ENCODE measurements around the gene TTLL10. TPM values are rescaled to one million over a fixed set of nuclear protein-coding genes. Genes with fewer than 3 reads are reported as not detected.

Gene TTLL10
- total and polyA plus RNA-seq, 5 donors, result 0.09 TPM; not detected in 4

- ATAC-seq (peak in 1 of 2 donors; percentile 11), DNase-seq (no peak)
- no peak overlapping the region for H3K27ac ChIP-seq (ENCODE audit: low read length)
- no peak overlapping the region for H3K4me3 ChIP-seq (ENCODE audit: low read length)
- no peaks in the 10 kb centered on the region for H3K4me1 ChIP-seq (ENCODE audit: control insufficient read depth, insufficient read depth, low read length)
- 86% methylated on average over 48 of the region's 48 CpGs for WGBS
- intact Hi-C loops (cut with DNase I), result no loop called here
- H3K9me3 ChIP-seq (ENCODE audit: control insufficient read depth, low read length), result no peaks in the 10 kb centered on the region
- no peaks in the 10 kb centered on the region for H3K27me3 ChIP-seq (ENCODE audit: control insufficient read depth, insufficient read depth)
Observed at GRCh38 chr1:1132042-1132950, 41.4 kb upstream of the TTLL10 start.

- no peaks in the 10 kb centered on the region for H3K9me3 ChIP-seq (ENCODE audit: control insufficient read depth, low read length)
- intact Hi-C loops (cut with DNase I), result no loop called here
- H3K27me3 ChIP-seq (ENCODE audit: control insufficient read depth, insufficient read depth), result no peaks in the 10 kb centered on the region
- peak; percentile 47 to 61 for ATAC-seq
- peak in 2 of 3 donors; percentile 73 to 82 for DNase-seq
- H3K4me3 ChIP-seq (ENCODE audit: low read length), result no peak overlapping the region
- no peaks in the 10 kb centered on the region for H3K4me1 ChIP-seq (ENCODE audit: control insufficient read depth, insufficient read depth, low read length)
- no peak overlapping the region for H3K27ac ChIP-seq (ENCODE audit: low read length)
- WGBS, result 65% methylated on average over 32 of the region's 32 CpGs
Observed at GRCh38 chr1:1132956-1133750, 40.5 kb upstream of the TTLL10 start.

- WGBS, result 91% methylated on average over 28 of the region's 28 CpGs
- Histone ChIP-seq H3K4me3 (ENCODE audit: low read length) (no peak overlapping the region), H3K27ac (ENCODE audit: low read length) (no peak overlapping the region), H3K9me3 (ENCODE audit: control insufficient read depth, low read length) (no peaks in the 10 kb centered on the region), H3K4me1 (ENCODE audit: control insufficient read depth, insufficient read depth, low read length) (no peaks in the 10 kb centered on the region), H3K27me3 (ENCODE audit: control insufficient read depth, insufficient read depth) (no peaks in the 10 kb centered on the region)
- intact Hi-C loops (cut with DNase I), result no loop called here
- no peak for DNase-seq
- no peak for ATAC-seq
Observed at GRCh38 chr1:1134300-1134970, 39.2 kb upstream of the TTLL10 start.

- H3K9me3 ChIP-seq (ENCODE audit: control insufficient read depth, low read length), result no peaks in the 10 kb centered on the region
- ATAC-seq, result no peak
- H3K4me3 ChIP-seq (ENCODE audit: low read length), result no peak overlapping the region
- DNase-seq, result no peak
- intact Hi-C loops (cut with DNase I), result no loop called here
- H3K27ac ChIP-seq (ENCODE audit: low read length), result no peak overlapping the region
- H3K4me1 ChIP-seq (ENCODE audit: control insufficient read depth, insufficient read depth, low read length), result no peaks in the 10 kb centered on the region
- WGBS, result 76% methylated on average over 20 of the region's 20 CpGs
- H3K27me3 ChIP-seq (ENCODE audit: control insufficient read depth, insufficient read depth), result no peaks in the 10 kb centered on the region
Observed at GRCh38 chr1:1135339-1136136, 38.1 kb upstream of the TTLL10 start.

GRCh38 chr1:1136547-1137230, 37.0 kb upstream of the TTLL10 start:
- no peak for DNase-seq
- Histone ChIP-seq H3K27ac (ENCODE audit: low read length) (no peak overlapping the region), H3K4me1 (ENCODE audit: control insufficient read depth, insufficient read depth, low read length) (no peaks in the 10 kb centered on the region), H3K27me3 (ENCODE audit: control insufficient read depth, insufficient read depth) (no peaks in the 10 kb centered on the region), H3K4me3 (ENCODE audit: low read length) (no peak overlapping the region), H3K9me3 (ENCODE audit: control insufficient read depth, low read length) (no peaks in the 10 kb centered on the region)
- WGBS, result 19% methylated on average over 48 of the region's 48 CpGs
- peak in 1 of 2 donors; percentile 7 for ATAC-seq
- intact Hi-C loops (cut with DNase I), result no loop called here

- DNase-seq (no peak), ATAC-seq (no peak)
- intact Hi-C loops (cut with DNase I), result no loop called here
- H3K27ac ChIP-seq (ENCODE audit: low read length), result no peak overlapping the region
- no peaks in the 10 kb centered on the region for H3K9me3 ChIP-seq (ENCODE audit: control insufficient read depth, low read length)
- H3K4me3 ChIP-seq (ENCODE audit: low read length), result no peak overlapping the region
- no peaks in the 10 kb centered on the region for H3K27me3 ChIP-seq (ENCODE audit: control insufficient read depth, insufficient read depth)
- H3K4me1 ChIP-seq (ENCODE audit: control insufficient read depth, insufficient read depth, low read length), result no peaks in the 10 kb centered on the region
- 18% methylated on average over 36 of the region's 36 CpGs for WGBS
Observed at GRCh38 chr1:1137256-1138045, 36.2 kb upstream of the TTLL10 start.

- H3K4me1 ChIP-seq (ENCODE audit: control insufficient read depth, insufficient read depth, low read length), result no peaks in the 10 kb centered on the region
- H3K27me3 ChIP-seq (ENCODE audit: control insufficient read depth, insufficient read depth), result no peaks in the 10 kb centered on the region
- intact Hi-C loops (cut with DNase I), result no loop called here
- H3K4me3 ChIP-seq (ENCODE audit: low read length), result no peak overlapping the region
- DNase-seq, result no peak
- H3K27ac ChIP-seq (ENCODE audit: low read length), result no peak overlapping the region
- ATAC-seq, result no peak
- no peaks in the 10 kb centered on the region for H3K9me3 ChIP-seq (ENCODE audit: control insufficient read depth, low read length)
- 42% methylated on average over 18 of the region's 18 CpGs for WGBS
Observed at GRCh38 chr1:1140673-1141072, 33.0 kb upstream of the TTLL10 start.

- WGBS, result 37% methylated on average over 24 of the region's 25 CpGs
- intact Hi-C loops (cut with DNase I), result no loop called here
- no peak overlapping the region for H3K4me3 ChIP-seq (ENCODE audit: low read length)
- no peaks in the 10 kb centered on the region for H3K27me3 ChIP-seq (ENCODE audit: control insufficient read depth, insufficient read depth)
- H3K27ac ChIP-seq (ENCODE audit: low read length), result no peak overlapping the region
- DNase-seq (no peak), ATAC-seq (no peak)
- H3K4me1 ChIP-seq (ENCODE audit: control insufficient read depth, insufficient read depth, low read length), result no peaks in the 10 kb centered on the region
- H3K9me3 ChIP-seq (ENCODE audit: control insufficient read depth, low read length), result no peaks in the 10 kb centered on the region
Observed at GRCh38 chr1:1141244-1141910, 32.3 kb upstream of the TTLL10 start.

GRCh38 chr1:1141911-1142250, 31.8 kb upstream of the TTLL10 start:
- H3K4me1 ChIP-seq (ENCODE audit: control insufficient read depth, insufficient read depth, low read length), result no peaks in the 10 kb centered on the region

More at GRCh38 chr1:1141911-1142250, 31.8 kb upstream of the TTLL10 start:
- Histone ChIP-seq H3K4me3 (ENCODE audit: low read length) (no peak overlapping the region), H3K27ac (ENCODE audit: low read length) (no peak overlapping the region), H3K27me3 (ENCODE audit: control insufficient read depth, insufficient read depth) (no peaks in the 10 kb centered on the region), H3K9me3 (ENCODE audit: control insufficient read depth, low read length) (no peaks in the 10 kb centered on the region)
- 52% methylated on average over 15 of the region's 15 CpGs for WGBS
- intact Hi-C loops (cut with DNase I), result no loop called here
- ATAC-seq (no peak), DNase-seq (no peak)
